ENCODE measurements around the gene DNAJC13. TPM values are rescaled to one million over a fixed set of nuclear protein-coding genes. Genes with fewer than 3 reads are reported as not detected.

The DNAJC13 gene
- total RNA-seq, 1 donor from 2014 or later, result 38.9 TPM

- no peak overlapping the region for H3K4me3 ChIP-seq (ENCODE audit: low read depth, low read length)
- no peaks in the 10 kb centered on the region for H3K36me3 ChIP-seq (ENCODE audit: control insufficient read depth, insufficient read depth, low read length)
- no peaks in the 10 kb centered on the region for H3K27me3 ChIP-seq (ENCODE audit: control insufficient read depth, insufficient read depth, low read length)
- no peak for TF ChIP-seq CTCF (IDR thresholded peaks at IDR 0.05; ENCODE audit: insufficient read depth, low read length, poor library complexity, severe bottlenecking)
- no peak for DNase-seq (ENCODE audit: low read depth)
Observed at GRCh38 chr3:132448216-132448961, 31.1 kb downstream of the DNAJC13 start.

GRCh38 chr3:132456136-132456535, 38.8 kb downstream of the DNAJC13 start:
- H3K36me3 ChIP-seq (ENCODE audit: control insufficient read depth, insufficient read depth, low read length), result no peaks in the 10 kb centered on the region
- no peak for TF ChIP-seq CTCF (IDR thresholded peaks at IDR 0.05; ENCODE audit: insufficient read depth, low read length, poor library complexity, severe bottlenecking)
- DNase-seq (ENCODE audit: low read depth), result no peak
- H3K27me3 ChIP-seq (ENCODE audit: control insufficient read depth, insufficient read depth, low read length), result no peaks in the 10 kb centered on the region
- no peak overlapping the region for H3K4me3 ChIP-seq (ENCODE audit: low read depth, low read length)

- Histone ChIP-seq H3K4me3 (ENCODE audit: low read depth, low read length) (no peak overlapping the region), H3K27me3 (ENCODE audit: control insufficient read depth, insufficient read depth, low read length) (no peaks in the 10 kb centered on the region), H3K36me3 (ENCODE audit: control insufficient read depth, insufficient read depth, low read length) (no peaks in the 10 kb centered on the region)
- DNase-seq (ENCODE audit: low read depth), result no peak
- no peak for TF ChIP-seq CTCF (IDR thresholded peaks at IDR 0.05; ENCODE audit: insufficient read depth, low read length, poor library complexity, severe bottlenecking)
Observed at GRCh38 chr3:132456571-132456970, 39.3 kb downstream of the DNAJC13 start.

- Histone ChIP-seq H3K4me3 (ENCODE audit: low read depth, low read length) (no peak overlapping the region), H3K27me3 (ENCODE audit: control insufficient read depth, insufficient read depth, low read length) (no peaks in the 10 kb centered on the region), H3K36me3 (ENCODE audit: control insufficient read depth, insufficient read depth, low read length) (no peaks in the 10 kb centered on the region)
- DNase-seq (ENCODE audit: low read depth), result no peak
- no peak for TF ChIP-seq CTCF (IDR thresholded peaks at IDR 0.05; ENCODE audit: insufficient read depth, low read length, poor library complexity, severe bottlenecking)
Observed at GRCh38 chr3:132457286-132457685, 40.0 kb downstream of the DNAJC13 start.

GRCh38 chr3:132459551-132459950, 42.2 kb downstream of the DNAJC13 start:
- H3K4me3 ChIP-seq (ENCODE audit: low read depth, low read length), result no peak overlapping the region
- DNase-seq (ENCODE audit: low read depth), result no peak
- no peaks in the 10 kb centered on the region for H3K27me3 ChIP-seq (ENCODE audit: control insufficient read depth, insufficient read depth, low read length)
- TF ChIP-seq CTCF (IDR thresholded peaks at IDR 0.05; ENCODE audit: insufficient read depth, low read length, poor library complexity, severe bottlenecking), result no peak
- no peaks in the 10 kb centered on the region for H3K36me3 ChIP-seq (ENCODE audit: control insufficient read depth, insufficient read depth, low read length)

- DNase-seq (ENCODE audit: low read depth), result no peak
- no peaks in the 10 kb centered on the region for H3K36me3 ChIP-seq (ENCODE audit: control insufficient read depth, insufficient read depth, low read length)
- no peaks in the 10 kb centered on the region for H3K27me3 ChIP-seq (ENCODE audit: control insufficient read depth, insufficient read depth, low read length)
- H3K4me3 ChIP-seq (ENCODE audit: low read depth, low read length), result no peak overlapping the region
- TF ChIP-seq CTCF (IDR thresholded peaks at IDR 0.05; ENCODE audit: insufficient read depth, low read length, poor library complexity, severe bottlenecking), result no peak
Observed at GRCh38 chr3:132461544-132461943, 44.2 kb downstream of the DNAJC13 start.

Data from kidney epithelial cell (primary cell).